Stimulated activated CD8-positive, alpha-beta memory T cell treated with anti-CD3 and anti-CD28 coated beads, Interleukin-15, amount 100 ng/mL, for 48 hours (primary cell): ENCODE results near the gene ZIC1.

ENCODE experiments used
- DNase-seq, 2 donors: peaks; one replicate each; pipeline ENCODE4 v3.0.0-alpha.2; 2020; ENCODE audit warnings: low read depth in 2 of 2

ZIC1 gene

GRCh38 chr3:147380387-147380951 lies 28.7 kb upstream of the ZIC1 start:
- no peak for DNase-seq

GRCh38 chr3:147380977-147381376 lies 28.2 kb upstream of the ZIC1 start:
- DNase-seq, result no peak

- DNase-seq, result no peak
Observed at GRCh38 chr3:147381596-147381995, 27.6 kb upstream of the ZIC1 start.

GRCh38 chr3:147383617-147384016 lies 25.5 kb upstream of the ZIC1 start:
- DNase-seq, result no peak

GRCh38 chr3:147384210-147385058 lies 24.7 kb upstream of the ZIC1 start:
- DNase-seq, result no peak

- DNase-seq, result no peak
Observed at GRCh38 chr3:147385059-147386012, 23.8 kb upstream of the ZIC1 start.

- no peak for DNase-seq
Observed at GRCh38 chr3:147387291-147387884, 21.8 kb upstream of the ZIC1 start.

- DNase-seq, result no peak
Observed at GRCh38 chr3:147387885-147388699, 21.1 kb upstream of the ZIC1 start.

GRCh38 chr3:147388700-147389580 lies 20.2 kb upstream of the ZIC1 start:
- DNase-seq, result no peak

- DNase-seq, result no peak
Observed at GRCh38 chr3:147389717-147390116, 19.4 kb upstream of the ZIC1 start.

- no peak for DNase-seq
Observed at GRCh38 chr3:147390589-147391569, 18.3 kb upstream of the ZIC1 start.

GRCh38 chr3:147391781-147392624 lies 17.2 kb upstream of the ZIC1 start:
- no peak for DNase-seq

GRCh38 chr3:147392625-147392946 lies 16.6 kb upstream of the ZIC1 start:
- DNase-seq, result no peak

- DNase-seq, result no peak
Observed at GRCh38 chr3:147393261-147393942, 15.8 kb upstream of the ZIC1 start.

- DNase-seq, result no peak
Observed at GRCh38 chr3:147393943-147394883, 15.0 kb upstream of the ZIC1 start.

- DNase-seq, result no peak
Observed at GRCh38 chr3:147394884-147395225, 14.3 kb upstream of the ZIC1 start.
